Left forelimb (tissue), 1 donor: ENCODE results near the gene AFG1L.
"Not testable (repeated sequence)": the region's sequence is repeated elsewhere in the genome, so short reads cannot be mapped to it uniquely, and the experiment has no call there.

ENCODE experiments used
- DNase-seq: peaks from one replicate; pipeline ENCODE4 v3.0.0-alpha.2; 2018; ENCODE audit warnings: low spot score

Gene AFG1L

DNA sequence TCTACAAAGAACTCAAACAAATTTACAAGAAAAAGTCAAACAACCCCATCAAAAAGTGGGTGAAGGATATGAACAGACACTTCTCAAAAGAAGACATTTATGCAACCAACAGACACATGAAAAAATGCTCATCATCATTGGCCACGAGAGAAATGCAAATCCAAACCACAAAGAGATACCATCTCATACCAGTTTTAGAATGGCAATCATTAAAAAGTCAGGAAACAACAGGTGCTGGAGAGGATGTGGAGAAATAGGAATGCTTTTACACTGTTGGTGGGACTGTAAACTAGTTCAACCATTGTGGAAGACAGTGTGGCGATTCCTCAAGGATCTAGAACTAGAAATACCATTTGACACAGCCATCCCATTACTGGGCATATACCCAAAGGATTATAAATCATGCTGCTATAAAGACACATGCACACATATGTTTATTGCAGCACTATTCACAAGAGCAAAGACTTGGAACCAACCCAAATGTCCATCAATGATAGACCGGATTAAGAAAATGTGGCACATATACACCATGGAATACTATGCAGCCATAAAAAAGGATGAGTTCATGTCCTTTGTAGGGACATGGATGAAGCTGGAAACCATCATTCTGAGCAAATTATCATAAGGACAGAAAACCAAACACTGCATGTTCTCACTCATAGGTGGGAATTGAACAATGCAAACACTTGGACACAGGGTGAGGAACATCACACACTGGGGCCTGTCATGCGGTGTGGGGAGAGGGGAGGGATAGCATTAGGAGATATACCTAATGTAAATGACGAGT lies 121.4 kb downstream of the AFG1L start:
- not testable (repeated sequence) for DNase-seq

- DNase-seq, result no peak
These were observed 122.2 kb downstream of the AFG1L start for GRCh38 chr6:108417027-108417426.

DNA sequence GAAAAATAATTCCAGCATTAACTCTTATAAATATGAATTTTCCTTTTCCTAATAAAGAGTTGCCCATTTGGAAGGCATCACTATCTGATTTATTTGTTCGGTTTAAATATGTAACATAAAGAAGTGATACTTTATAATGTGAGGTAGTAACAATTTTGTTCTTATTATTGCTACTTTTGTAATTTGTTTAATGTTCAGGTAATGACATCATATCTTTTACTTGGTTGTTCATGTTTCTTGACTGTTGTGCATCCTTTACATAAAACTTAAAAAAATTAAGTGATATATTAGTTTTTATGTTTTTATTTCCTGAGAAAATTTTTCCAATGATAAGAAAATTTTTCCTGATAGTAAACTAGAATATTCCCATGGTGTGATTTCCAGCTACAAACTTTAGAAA lies 124.6 kb downstream of the AFG1L start:
- DNase-seq, result no peak

GRCh38 chr6:108419934-108420609 lies 125.2 kb downstream of the AFG1L start:
- DNase-seq, result no peak

GRCh38 chr6:108421366-108421765 lies 126.5 kb downstream of the AFG1L start:
- DNase-seq, result no peak

DNA sequence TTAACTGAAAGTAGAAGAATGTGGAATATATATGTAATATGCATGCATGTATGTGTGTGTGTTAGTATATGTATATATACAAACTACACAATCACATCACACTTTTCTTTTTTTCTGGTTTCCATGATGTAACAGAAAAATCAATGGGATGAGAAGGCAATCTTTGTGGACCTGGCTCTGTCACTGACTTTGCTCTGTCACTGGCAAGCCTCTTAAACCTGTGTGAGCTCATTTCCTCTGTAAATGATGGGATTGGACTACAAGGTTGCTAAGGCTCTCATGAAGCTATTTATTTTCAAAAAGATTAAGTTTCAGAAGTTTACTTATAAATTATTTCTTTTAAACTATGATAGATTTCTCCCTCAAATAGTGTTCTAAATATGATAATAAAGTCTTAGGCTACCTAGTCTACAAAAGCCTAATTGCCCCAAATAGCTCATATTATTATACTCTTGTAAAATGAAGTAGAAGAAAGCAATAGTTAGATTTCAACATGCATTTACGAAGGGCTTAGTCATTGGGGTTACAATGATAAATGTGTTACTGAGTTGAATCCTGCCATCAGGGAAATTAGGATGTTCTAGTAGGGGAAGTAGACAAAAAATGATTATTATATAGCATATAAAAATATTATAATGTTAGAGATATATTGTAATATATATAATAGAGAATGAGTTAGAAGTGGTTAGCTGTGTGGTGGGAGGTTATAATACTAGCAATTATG lies 129.3 kb downstream of the AFG1L start:
- DNase-seq, result no peak

DNA sequence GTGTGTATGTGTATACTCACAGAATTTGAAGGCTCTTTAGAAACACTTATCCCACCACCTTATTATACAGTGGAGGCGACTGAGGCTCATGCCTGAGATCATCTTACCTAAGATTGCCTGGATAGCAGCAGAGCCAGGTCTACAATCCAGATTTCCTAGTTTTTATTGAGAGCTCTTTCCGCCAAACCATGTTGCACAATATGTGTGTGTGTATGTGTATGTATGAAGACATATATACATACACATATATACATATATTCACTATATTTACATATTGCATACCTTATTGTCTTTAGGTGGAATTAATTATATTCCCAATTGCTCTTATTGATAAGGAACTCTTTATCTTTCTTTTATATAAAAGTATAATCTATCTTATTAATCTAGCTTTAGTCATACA lies 130.6 kb downstream of the AFG1L start:
- no peak for DNase-seq

- no peak for DNase-seq
These were observed 137.3 kb downstream of the AFG1L start for GRCh38 chr6:108432143-108432542.

- DNase-seq, result no peak
These were observed 137.9 kb downstream of the AFG1L start for GRCh38 chr6:108432792-108433191.

DNA sequence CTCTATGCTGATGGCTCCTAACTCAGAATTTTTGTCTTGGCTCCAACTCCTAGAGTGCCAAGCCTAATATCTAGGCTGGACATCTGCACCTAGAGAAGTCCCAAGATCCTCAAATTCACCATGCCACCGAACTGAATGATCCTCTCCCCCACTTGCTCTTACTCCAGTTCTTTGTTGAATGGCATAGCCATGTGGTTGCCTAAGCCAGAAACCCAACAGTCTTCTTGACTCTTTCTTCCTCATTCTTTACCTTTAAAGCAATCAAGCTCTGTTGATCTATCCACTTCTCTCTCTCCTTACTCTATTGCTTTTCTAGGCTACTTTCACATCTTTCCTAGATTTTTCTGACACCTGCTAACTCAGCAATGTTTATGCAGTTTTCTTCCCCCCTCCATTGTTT lies 139.4 kb downstream of the AFG1L start:
- no peak for DNase-seq

DNA sequence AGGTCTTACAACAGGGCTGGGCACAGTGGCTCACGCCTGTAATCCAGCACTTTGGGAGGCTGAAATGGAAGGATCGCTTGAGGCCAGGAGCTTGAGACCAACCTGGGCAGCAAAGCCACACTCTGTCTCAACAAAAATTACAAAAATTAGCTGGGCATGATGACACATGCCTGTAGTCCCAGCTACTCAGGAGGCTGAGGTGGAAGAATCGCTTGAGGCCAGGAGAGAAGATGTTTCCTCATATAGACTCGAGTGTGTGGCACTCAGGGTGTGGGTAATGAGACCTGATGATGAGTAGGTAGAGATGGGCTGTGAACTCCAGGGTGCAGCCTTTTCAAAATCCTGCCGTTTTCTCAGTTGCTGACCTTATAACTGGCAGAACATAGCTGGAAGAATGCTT lies 140.5 kb downstream of the AFG1L start:
- DNase-seq, result no peak

DNA sequence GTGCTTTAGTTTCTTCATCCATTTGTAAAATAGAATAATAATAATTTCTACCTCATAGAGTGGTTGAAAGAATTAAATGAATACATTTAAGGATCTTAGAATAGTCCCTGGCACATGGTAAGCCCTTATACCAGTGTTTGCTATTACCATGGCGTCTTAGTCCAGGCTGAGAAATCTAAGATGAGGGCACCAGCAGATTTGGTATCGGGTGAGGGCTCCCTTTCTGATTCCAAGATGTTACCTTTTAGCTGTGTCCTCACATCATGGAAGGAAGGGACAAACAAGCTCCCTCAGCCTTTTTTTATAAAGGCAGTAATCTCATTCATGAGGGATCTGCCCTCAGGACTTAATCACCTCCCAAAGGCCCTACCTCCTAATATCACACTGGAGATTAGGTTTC lies 141.9 kb downstream of the AFG1L start:
- DNase-seq, result no peak

DNA sequence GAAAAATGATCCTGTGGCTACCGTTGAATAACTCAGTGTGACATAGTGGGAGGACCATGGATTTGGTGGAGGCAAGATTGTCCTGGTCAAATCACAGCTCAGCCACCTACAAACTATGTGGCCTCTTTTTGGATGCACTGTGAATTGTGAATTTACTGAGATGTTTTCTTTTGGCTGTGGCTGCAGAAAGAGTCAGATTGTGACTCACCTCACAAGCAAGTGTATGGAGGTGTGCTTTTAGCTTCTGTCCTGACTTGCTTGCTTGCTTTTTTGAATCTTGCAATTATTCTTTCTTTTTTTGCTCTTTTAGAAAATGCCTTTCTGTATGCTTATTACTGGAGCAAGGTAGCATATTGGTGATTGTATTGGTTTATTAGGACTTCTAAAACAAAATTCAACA lies 143.0 kb downstream of the AFG1L start:
- no peak for DNase-seq

GRCh38 chr6:108438918-108439317 lies 144.1 kb downstream of the AFG1L start:
- DNase-seq, result no peak

DNA sequence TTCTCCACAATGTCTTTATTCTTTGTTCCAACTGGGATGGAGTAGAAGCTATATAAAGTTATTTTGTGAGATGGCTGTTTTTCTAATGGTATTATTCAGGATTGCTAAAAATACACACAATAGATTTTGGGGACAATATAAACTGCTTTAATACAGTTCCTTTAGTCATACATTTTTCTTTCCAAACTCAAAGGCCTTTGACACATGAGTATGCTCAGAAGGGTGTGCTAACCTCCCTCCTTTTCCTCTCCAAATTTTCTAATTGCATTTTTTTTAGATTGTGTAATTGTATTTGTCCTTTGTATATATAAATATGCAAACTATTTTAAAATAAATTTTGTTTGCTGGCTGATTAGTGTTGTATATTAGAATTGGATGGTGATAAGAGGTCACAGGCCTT lies 146.3 kb downstream of the AFG1L start:
- DNase-seq, result no peak

DNA sequence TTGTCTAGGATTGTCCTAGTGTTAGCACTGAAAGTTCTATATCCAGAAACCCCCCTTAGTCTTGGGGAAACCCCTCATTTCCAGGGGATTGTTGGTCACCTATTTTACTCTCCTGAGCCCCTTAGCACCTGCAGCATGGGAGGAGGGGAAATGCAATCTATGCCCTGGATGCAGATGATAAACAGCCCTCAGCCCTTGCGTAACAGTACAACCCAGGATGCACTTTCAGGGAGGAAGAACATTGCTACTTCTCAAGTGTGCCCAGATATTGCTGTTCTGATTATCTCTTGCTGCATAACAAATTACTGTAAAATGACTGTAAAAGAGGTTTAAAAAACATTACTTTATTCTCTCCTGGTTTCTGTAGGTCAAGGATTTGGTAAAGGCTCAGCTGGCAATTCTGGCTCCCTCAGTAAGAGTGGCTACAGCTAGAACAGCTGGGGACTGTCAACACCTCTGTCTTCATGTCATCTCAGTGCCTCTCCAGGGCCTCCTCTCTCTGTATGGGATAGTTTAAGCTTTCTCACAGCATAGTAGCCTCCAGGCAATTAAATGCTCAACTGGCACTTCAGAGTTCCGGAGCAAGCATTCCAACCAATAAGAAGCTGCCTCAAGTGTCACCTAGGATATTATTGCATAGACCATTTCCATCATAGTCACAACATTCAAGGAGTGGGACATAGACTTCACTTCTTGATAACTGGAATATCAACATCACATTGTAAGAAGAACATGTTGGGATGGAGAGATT lies 148.1 kb downstream of the AFG1L start:
- DNase-seq, result no peak

DNA sequence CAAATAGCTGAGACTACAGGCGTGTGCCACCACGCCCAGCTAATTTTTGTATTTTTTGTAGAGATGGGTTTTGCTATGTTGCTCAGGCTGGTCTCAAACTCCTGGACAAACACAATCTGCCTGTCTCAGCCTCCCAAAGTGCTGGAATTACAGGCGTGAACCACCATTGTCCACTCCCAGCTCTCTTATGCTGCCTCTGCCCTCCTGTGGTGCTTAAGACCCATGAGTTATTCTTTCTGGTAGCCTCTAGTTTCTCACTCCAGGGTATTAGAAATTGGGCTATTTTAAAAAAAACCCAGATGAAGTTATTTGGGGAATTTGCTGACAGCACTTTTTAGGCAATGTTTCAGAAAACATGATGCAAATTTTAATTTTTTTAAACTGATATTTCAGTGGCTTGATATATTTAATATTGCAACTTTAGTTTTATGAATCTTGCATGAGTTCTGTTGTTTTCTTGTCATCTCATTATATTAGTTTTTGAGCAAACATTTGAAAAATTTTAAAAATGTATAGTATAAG lies 151.8 kb downstream of the AFG1L start:
- DNase-seq, result no peak

GRCh38 chr6:108448481-108448880 lies 153.6 kb downstream of the AFG1L start:
- DNase-seq, result no peak

- not testable (repeated sequence) for DNase-seq
These were observed 154.9 kb downstream of the AFG1L start for GRCh38 chr6:108449717-108450116.

GRCh38 chr6:108451816-108452215 lies 157.0 kb downstream of the AFG1L start:
- DNase-seq, result no peak

- no peak for DNase-seq
These were observed 157.9 kb downstream of the AFG1L start for GRCh38 chr6:108452711-108453195.
